ENCODE measurements around the gene GOLT1B. TPM values are rescaled to one million over a fixed set of nuclear protein-coding genes. Genes with fewer than 3 reads are reported as not detected.

Gene GOLT1B
- total and polyA plus RNA-seq, 2 donors = 37.9 to 80.0 TPM

GRCh38 chr12:21559855-21560569, 58.4 kb downstream of the GOLT1B start:
- WGBS = 73% methylated on average over 7 of the region's 7 CpGs
- Histone ChIP-seq H3K36me3 (ENCODE audit: insufficient read depth) (no peaks in the 10 kb centered on the region), H3K27ac (ENCODE audit: low read depth) (no peak overlapping the region), H3K4me1 (ENCODE audit: insufficient read depth) (no peaks in the 10 kb centered on the region), H3K4me3 (ENCODE audit: low read depth, low read length) (no peak overlapping the region)
- no peak for DNase-seq (ENCODE audit: extremely low spot score)

- WGBS = 40% methylated on average over 2 of the region's 2 CpGs
- H3K36me3 ChIP-seq (ENCODE audit: insufficient read depth) = no peaks in the 10 kb centered on the region
Observed at GRCh38 chr12:21561158-21561557, 59.6 kb downstream of the GOLT1B start.

GRCh38 chr12:21562859-21563258, 61.3 kb downstream of the GOLT1B start:
- no peak overlapping the region for H3K4me3 ChIP-seq (ENCODE audit: low read depth, low read length)
- no peaks in the 10 kb centered on the region for H3K36me3 ChIP-seq (ENCODE audit: insufficient read depth)
- H3K4me1 ChIP-seq (ENCODE audit: insufficient read depth) = no peaks in the 10 kb centered on the region
- DNase-seq (ENCODE audit: extremely low spot score) = no peak
- 64% methylated on average over 2 of the region's 2 CpGs for WGBS
- no peak overlapping the region for H3K27ac ChIP-seq (ENCODE audit: low read depth)

More at GRCh38 chr12:21561158-21561557, 59.6 kb downstream of the GOLT1B start:
- Histone ChIP-seq H3K4me1 (ENCODE audit: insufficient read depth) (no peaks in the 10 kb centered on the region), H3K27ac (ENCODE audit: low read depth) (no peak overlapping the region), H3K4me3 (ENCODE audit: low read depth, low read length) (no peak overlapping the region)
- no peak for DNase-seq (ENCODE audit: extremely low spot score)

- Histone ChIP-seq H3K4me1 (ENCODE audit: insufficient read depth) (no peaks in the 10 kb centered on the region), H3K36me3 (ENCODE audit: insufficient read depth) (no peaks in the 10 kb centered on the region), H3K4me3 (ENCODE audit: low read depth, low read length) (no peak overlapping the region), H3K27ac (ENCODE audit: low read depth) (no peak overlapping the region)
- 79% methylated on average over 5 of the region's 5 CpGs for WGBS
- no peak for DNase-seq (ENCODE audit: extremely low spot score)
Observed at GRCh38 chr12:21566223-21566906, 64.8 kb downstream of the GOLT1B start.

GRCh38 chr12:21566907-21567394, 65.4 kb downstream of the GOLT1B start:
- Histone ChIP-seq H3K36me3 (ENCODE audit: insufficient read depth) (no peaks in the 10 kb centered on the region), H3K4me1 (ENCODE audit: insufficient read depth) (no peaks in the 10 kb centered on the region), H3K27ac (ENCODE audit: low read depth) (no peak overlapping the region), H3K4me3 (ENCODE audit: low read depth, low read length) (no peak overlapping the region)
- no peak for DNase-seq (ENCODE audit: extremely low spot score)
- 84% methylated on average over 3 of the region's 3 CpGs for WGBS

Other genes starting within 250 kb of the GOLT1B start
- gene SLCO1A2, start 166.9 kb upstream of the GOLT1B start, total RNA-seq = not detected
- not detected for gene SLCO1A2, start 166.9 kb upstream of the GOLT1B start, polyA plus RNA-seq
- gene IAPP, start 128.9 kb upstream of the GOLT1B start, total RNA-seq = not detected
- gene IAPP, start 128.9 kb upstream of the GOLT1B start, polyA plus RNA-seq = not detected
- gene PYROXD1, start 64.1 kb upstream of the GOLT1B start, total RNA-seq = 28.8 TPM
- gene PYROXD1, start 64.1 kb upstream of the GOLT1B start, polyA plus RNA-seq = 12.4 TPM
- 77.3 TPM for gene RECQL, start 154 bp upstream of the GOLT1B start, total RNA-seq
- gene RECQL, start 154 bp upstream of the GOLT1B start, polyA plus RNA-seq = 30.1 TPM
- 0.95 TPM for gene SPX, start 24.5 kb downstream of the GOLT1B start, total RNA-seq
- gene SPX, start 24.5 kb downstream of the GOLT1B start, polyA plus RNA-seq = 0.33 TPM
- gene GYS2, start 103.1 kb downstream of the GOLT1B start, total RNA-seq = not detected
- gene GYS2, start 103.1 kb downstream of the GOLT1B start, polyA plus RNA-seq = 0.04 TPM
- 356 TPM for gene LDHB, start 156.1 kb downstream of the GOLT1B start, total RNA-seq
- gene LDHB, start 156.1 kb downstream of the GOLT1B start, polyA plus RNA-seq = 465 TPM